ENCODE results near the gene TMEM59L.

- TF ChIP-seq EZH2 (IDR thresholded peaks at IDR 0.05; ENCODE audit: low read length, missing control alignments), result no peak
- TF ChIP-seq CTCF (conservative IDR thresholded peaks at IDR 0.05 in 1 of 2, IDR thresholded peaks at IDR 0.05 in 1 of 2; ENCODE audit: low read depth in 1 of 2, low read length in 2 of 2), result peak; percentile 60 to 68
These were observed 23.9 kb upstream of the TMEM59L start, which contains the start of gene REX1BD for GRCh38 chr19:18588611-18589379.

Measured in fibroblast of lung (primary cell).